GM19099 (cell line): ENCODE measurements around the gene SIK3.

Source experiments
- POLR2A ChIP-seq: IDR thresholded peaks from 3 replicates; pipeline ENCODE4 v1.6.1; 2011; ENCODE audit warnings: low read depth; ENCODE audit not compliant: insufficient read length; ENCODE audit errors: extremely low read depth

The SIK3 gene

DNA sequence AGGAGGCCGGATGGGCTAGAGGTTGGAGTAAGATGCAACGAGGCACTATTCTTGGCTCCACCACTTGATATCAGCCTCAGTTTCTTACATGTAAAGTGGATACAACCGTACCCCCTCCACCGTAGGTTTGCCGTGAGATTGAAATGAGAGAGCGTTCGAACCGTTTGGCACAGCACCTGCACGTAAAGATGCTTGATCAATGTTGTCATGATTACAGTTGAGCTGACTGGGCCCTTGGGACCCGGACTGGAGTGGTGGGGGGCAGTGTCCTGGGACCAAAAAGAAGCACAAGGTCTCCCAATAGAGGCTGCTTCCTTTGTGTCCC is 264.8 kb downstream of the SIK3 start:
- no peak for TF ChIP-seq POLR2A

DNA sequence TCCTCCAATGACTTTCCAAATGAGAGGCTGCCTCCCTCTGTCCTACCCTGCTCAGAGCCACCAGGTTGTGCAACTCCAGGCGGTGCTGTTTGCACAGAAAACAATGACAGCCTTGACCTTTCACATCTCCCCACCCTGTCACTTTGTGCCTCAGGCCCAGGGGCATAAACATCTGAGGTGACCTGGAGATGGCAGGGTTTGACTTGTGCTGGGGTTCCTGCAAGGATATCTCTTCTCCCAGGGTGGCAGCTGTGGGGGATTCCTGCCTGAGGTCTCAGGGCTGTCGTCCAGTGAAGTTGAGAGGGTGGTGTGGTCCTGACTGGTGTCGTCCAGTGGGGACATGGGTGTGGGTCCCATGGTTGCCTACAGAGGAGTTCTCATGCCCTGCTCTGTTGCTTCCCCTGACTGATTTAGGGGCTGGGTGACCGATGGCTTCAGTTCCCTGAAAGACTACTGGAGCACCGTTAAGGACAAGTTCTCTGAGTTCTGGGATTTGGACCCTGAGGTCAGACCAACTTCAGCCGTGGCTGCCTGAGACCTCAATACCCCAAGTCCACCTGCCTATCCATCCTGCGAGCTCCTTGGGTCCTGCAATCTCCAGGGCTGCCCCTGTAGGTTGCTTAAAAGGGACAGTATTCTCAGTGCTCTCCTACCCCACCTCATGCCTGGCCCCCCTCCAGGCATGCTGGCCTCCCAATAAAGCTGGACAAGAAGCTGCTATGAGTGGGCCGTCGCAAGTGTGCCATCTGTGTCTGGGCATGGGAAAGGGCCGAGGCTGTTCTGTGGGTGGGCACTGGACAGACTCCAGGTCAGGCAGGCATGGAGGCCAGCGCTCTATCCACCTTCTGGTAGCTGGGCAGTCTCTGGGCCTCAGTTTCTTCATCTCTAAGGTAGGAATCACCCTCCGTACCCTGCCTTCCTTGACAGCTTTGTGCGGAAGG is 265.6 kb downstream of the SIK3 start:
- TF ChIP-seq POLR2A = no peak

DNA sequence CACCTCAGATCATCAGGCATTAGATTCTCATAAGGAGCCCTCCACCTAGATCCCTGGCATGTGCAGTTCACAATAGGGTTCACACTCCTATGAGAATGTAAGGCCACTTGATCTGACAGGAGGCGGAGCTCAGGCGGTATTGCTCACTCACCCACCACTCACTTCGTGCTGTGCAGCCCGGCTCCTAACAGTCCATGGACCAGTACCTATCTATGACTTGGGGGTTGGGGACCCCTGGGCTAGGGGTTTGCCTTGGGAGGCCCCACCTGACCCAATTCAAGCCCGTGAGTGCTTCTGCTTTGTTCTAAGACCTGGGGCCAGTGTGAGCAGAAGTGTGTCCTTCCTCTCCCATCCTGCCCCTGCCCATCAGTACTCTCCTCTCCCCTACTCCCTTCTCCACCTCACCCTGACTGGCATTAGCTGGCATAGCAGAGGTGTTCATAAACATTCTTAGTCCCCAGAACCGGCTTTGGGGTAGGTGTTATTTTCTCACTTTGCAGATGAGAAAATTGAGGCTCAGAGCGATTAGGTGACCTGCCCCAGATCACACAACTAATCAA is 266.4 kb downstream of the SIK3 start:
- no peak for TF ChIP-seq POLR2A

- TF ChIP-seq POLR2A = no peak
Measured at GRCh38 chr11:116830184-116830912, 267.9 kb downstream of the SIK3 start.

GRCh38 chr11:116829525-116830183 is 268.6 kb downstream of the SIK3 start, which contains the start of gene APOC3:
Gene APOC3 (plus strand): TSS chr11:116829907. CDS start chr11:116830583, 676 bp downstream.
- no peak for TF ChIP-seq POLR2A

DNA sequence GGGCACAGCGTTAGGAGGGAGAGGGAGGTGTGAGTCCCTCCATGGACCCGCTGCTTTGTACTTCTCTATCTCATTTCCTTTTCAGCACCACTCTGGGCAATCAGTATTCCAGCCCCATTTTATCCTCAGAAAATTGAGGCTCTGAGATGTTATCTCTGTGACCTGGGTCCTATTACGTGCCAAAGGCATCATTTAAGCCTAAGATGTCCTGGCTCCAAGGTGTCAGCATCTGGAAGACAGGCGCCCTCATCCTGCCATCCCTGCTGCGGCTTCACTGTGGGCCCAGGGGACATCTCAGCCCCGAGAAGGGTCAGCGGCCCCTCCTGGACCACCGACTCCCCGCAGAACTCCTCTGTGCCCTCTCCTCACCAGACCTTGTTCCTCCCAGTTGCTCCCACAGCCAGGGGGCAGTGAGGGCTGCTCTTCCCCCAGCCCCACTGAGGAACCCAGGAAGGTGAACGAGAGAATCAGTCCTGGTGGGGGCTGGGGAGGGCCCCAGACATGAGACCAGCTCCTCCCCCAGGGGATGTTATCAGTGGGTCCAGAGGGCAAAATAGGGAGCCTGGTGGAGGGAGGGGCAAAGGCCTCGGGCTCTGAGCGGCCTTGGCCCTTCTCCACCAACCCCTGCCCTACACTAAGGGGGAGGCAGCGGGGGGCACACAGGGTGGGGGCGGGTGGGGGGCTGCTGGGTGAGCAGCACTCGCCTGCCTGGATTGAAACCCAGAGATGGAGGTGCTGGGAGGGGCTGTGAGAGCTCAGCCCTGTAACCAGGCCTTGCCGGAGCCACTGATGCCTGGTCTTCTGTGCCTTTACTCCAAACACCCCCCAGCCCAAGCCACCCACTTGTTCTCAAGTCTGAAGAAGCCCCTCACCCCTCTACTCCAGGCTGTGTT is 269.4 kb downstream of the SIK3 start:
- TF ChIP-seq POLR2A = no peak

- TF ChIP-seq POLR2A = no peak
Measured at GRCh38 chr11:116827461-116827860, 270.8 kb downstream of the SIK3 start.

GRCh38 chr11:116826751-116827431 is 271.3 kb downstream of the SIK3 start:
- TF ChIP-seq POLR2A = no peak

GRCh38 chr11:116825854-116826750 is 272.1 kb downstream of the SIK3 start:
- no peak for TF ChIP-seq POLR2A

DNA sequence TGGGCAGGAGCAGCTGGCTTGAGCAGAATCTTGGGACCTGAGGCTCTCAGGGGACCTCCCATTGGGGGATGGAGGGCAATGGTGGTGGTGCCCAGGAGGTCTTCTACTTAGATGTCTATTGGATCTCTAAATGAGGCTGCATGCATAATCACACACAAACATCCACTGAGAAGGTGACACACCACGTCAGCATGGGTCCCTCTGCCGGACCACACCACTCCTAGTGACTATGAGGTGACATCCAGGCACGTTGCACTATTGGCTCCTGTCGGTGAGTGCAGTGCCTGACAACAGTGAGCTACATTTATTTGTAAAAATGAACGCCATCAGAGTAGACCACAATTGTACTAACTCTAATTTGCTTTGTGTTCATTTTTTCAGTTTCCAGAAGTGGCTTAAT is 272.8 kb downstream of the SIK3 start:
- no peak for TF ChIP-seq POLR2A

DNA sequence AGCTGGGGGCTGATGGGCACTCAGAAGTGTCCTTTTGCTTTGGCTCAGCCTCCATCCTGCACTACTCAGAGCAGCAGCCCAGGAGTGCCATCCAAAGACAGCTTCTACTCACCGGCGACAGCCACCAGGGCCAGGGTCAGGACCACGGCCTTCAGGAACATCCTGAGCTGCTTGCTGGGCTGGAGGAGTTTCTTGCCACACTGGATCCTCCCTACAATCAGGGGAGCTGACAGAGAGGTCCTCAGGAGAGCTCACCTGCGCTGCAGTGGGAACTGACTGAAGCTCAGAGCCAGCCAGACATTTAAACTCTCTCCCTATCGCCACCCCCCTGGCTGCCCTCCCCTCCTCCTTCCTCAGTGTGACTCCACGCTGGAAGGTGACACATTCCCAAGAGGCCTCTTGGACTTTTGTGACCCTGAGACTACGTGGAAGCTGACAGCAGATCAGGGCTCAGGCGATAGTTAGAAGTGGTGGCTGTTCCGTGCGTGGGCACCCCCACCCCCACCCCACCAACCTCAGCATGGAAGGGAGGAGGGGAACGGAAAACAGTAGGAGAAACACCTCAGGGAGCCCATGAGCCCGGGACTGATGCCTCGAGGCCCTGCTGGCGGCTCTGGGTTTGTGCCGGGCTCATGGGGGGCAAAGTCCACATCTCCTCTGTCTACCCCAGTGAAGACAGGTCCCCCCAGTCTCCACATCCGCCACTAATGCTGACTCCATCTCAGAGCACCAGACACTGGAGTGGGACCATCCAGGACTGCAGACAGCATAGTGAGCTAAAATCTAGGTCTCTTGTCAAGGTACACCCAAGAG is 275.0 kb downstream of the SIK3 start, which contains the start of gene APOA4:
TSS of gene APOA4 (minus strand) at position 274 of the 813 bp plus-strand sequence. CDS start at position 161, 113 bp downstream.
- no peak for TF ChIP-seq POLR2A

GRCh38 chr11:116822575-116822974 is 275.7 kb downstream of the SIK3 start:
- no peak for TF ChIP-seq POLR2A
